Type B pancreatic cell (in vitro differentiated cells): ENCODE measurements around the gene FNDC4. TPM values are rescaled to one million over a fixed set of nuclear protein-coding genes. Genes with fewer than 3 reads are reported as not detected.

Experiments
- DNase-seq: peaks from one replicate; pipeline ENCODE4 v3.0.0; 2021; ENCODE audit warnings: mixed read lengths; ENCODE audit not compliant: unreplicated experiment; ENCODE audit errors: extremely low spot score
- H3K27ac Mint-ChIP-seq: 2 replicates; pipeline ENCODE4 v1.8.0; 2021; ENCODE audit warnings: mild to moderate bottlenecking, mixed read lengths
- H3K27me3 Mint-ChIP-seq: 2 replicates; pipeline ENCODE4 v1.8.0; 2021; ENCODE audit warnings: mixed read lengths
- H3K36me3 Mint-ChIP-seq: 2 replicates; pipeline ENCODE4 v1.8.0; 2021; ENCODE audit warnings: mixed read lengths
- H3K4me1 Mint-ChIP-seq: one replicate; pipeline ENCODE4 v1.8.0; 2021; ENCODE audit warnings: mixed read lengths; ENCODE audit not compliant: unreplicated experiment
- H3K4me3 Mint-ChIP-seq: 2 replicates; pipeline ENCODE4 v1.8.0; 2021; ENCODE audit warnings: mild to moderate bottlenecking, mixed read lengths
- H3K9me3 Mint-ChIP-seq: 2 replicates; pipeline ENCODE4 v1.8.0; 2021; ENCODE audit warnings: mixed read lengths
- CTCF ChIP-seq: fragments of 200-600 bp; sonication (generic); conservative IDR thresholded peaks from 2 replicates; pipeline ENCODE4 v1.5.0; 2021; ENCODE audit warnings: antibody characterized with exemption, mild to moderate bottlenecking
- total RNA-seq: library from RNA; stranded (reverse); gene quantifications from 2 replicates; pipeline ENCODE4 v1.2.1, GENCODE V29; 2021; ENCODE audit warnings: low replicate concordance

Gene FNDC4
- total RNA-seq, 1 donor from 2014 or later = 11.7 TPM

GRCh38 chr2:27509326-27509725, 14.3 kb upstream of the FNDC4 start:
- Mint-ChIP-seq H3K9me3 (no peaks in the 10 kb centered on the region), H3K27me3 (peaks cover 21% of the 10 kb centered on the region), H3K27ac (no peak overlapping the region), H3K4me3 (no peak overlapping the region), H3K4me1 (no peaks in the 10 kb centered on the region), H3K36me3 (no peaks in the 10 kb centered on the region)
- no peak for DNase-seq
- no peak for TF ChIP-seq CTCF

GRCh38 chr2:27507293-27507692, 12.3 kb upstream of the FNDC4 start:
- Mint-ChIP-seq H3K9me3 (no peaks in the 10 kb centered on the region), H3K27ac (no peak overlapping the region), H3K4me3 (no peak overlapping the region)

GRCh38 chr2:27506587-27506986, 11.6 kb upstream of the FNDC4 start:
- H3K36me3 Mint-ChIP-seq = no peaks in the 10 kb centered on the region
- H3K27ac Mint-ChIP-seq = no peak overlapping the region
- H3K27me3 Mint-ChIP-seq = peaks cover 25% of the 10 kb centered on the region
- H3K4me3 Mint-ChIP-seq = no peak overlapping the region
- no peak for DNase-seq
- H3K4me1 Mint-ChIP-seq = no peaks in the 10 kb centered on the region
- no peak for TF ChIP-seq CTCF
- no peaks in the 10 kb centered on the region for H3K9me3 Mint-ChIP-seq

More at GRCh38 chr2:27507293-27507692, 12.3 kb upstream of the FNDC4 start:
- H3K4me1 Mint-ChIP-seq = no peaks in the 10 kb centered on the region
- no peak for DNase-seq
- no peak for TF ChIP-seq CTCF
- H3K36me3 Mint-ChIP-seq = no peaks in the 10 kb centered on the region
- H3K27me3 Mint-ChIP-seq = peaks cover 19% of the 10 kb centered on the region

GRCh38 chr2:27502142-27502541, 7.1 kb upstream of the FNDC4 start:
- no peak for TF ChIP-seq CTCF
- Mint-ChIP-seq H3K27me3 (peaks cover 58% of the 10 kb centered on the region), H3K36me3 (no peaks in the 10 kb centered on the region), H3K4me1 (no peaks in the 10 kb centered on the region), H3K4me3 (no peak overlapping the region), H3K9me3 (no peaks in the 10 kb centered on the region), H3K27ac (no peak overlapping the region)
- DNase-seq = no peak

GRCh38 chr2:27501042-27501441, 6.0 kb upstream of the FNDC4 start:
- no peak overlapping the region for H3K4me3 Mint-ChIP-seq
- TF ChIP-seq CTCF = no peak
- H3K9me3 Mint-ChIP-seq = no peaks in the 10 kb centered on the region
- DNase-seq = no peak
- no peak overlapping the region for H3K27ac Mint-ChIP-seq
- H3K27me3 Mint-ChIP-seq = peaks cover 62% of the 10 kb centered on the region
- H3K4me1 Mint-ChIP-seq = no peaks in the 10 kb centered on the region
- no peaks in the 10 kb centered on the region for H3K36me3 Mint-ChIP-seq

- H3K27ac Mint-ChIP-seq = no peak overlapping the region
- DNase-seq = no peak
- no peak for TF ChIP-seq CTCF
- no peaks in the 10 kb centered on the region for H3K36me3 Mint-ChIP-seq
- H3K4me3 Mint-ChIP-seq = no peak overlapping the region
- peaks cover 71% of the 10 kb centered on the region for H3K27me3 Mint-ChIP-seq
- H3K4me1 Mint-ChIP-seq = no peaks in the 10 kb centered on the region
- no peaks in the 10 kb centered on the region for H3K9me3 Mint-ChIP-seq
Observed at GRCh38 chr2:27498975-27499374, 4.0 kb upstream of the FNDC4 start.
